HUES48 (cell line): ENCODE results near the gene METAP2.

Experiments used
- H3K27ac ChIP-seq: one replicate; pipeline ENCODE4 v1.7.0; 2013; ENCODE audit warnings: low read depth, low read length, inconsistent platforms
- H3K27me3 ChIP-seq: 2 replicates; pipeline ENCODE4 v1.6.1; 2013; ENCODE audit warnings: mild to moderate bottlenecking, low read length; ENCODE audit not compliant: control insufficient read depth, insufficient read depth
- H3K36me3 ChIP-seq: 2 replicates; pipeline ENCODE4 v1.6.1; 2013; ENCODE audit warnings: low read length; ENCODE audit not compliant: control insufficient read depth, insufficient read depth
- H3K4me1 ChIP-seq: 2 replicates; pipeline ENCODE4 v1.6.1; 2013; ENCODE audit warnings: mild to moderate bottlenecking, low read length; ENCODE audit not compliant: control insufficient read depth, insufficient read depth
- H3K4me3 ChIP-seq: 2 replicates; pipeline ENCODE4 v1.5.1; 2013; ENCODE audit warnings: mild to moderate bottlenecking, low read depth, low read length
- H3K9ac ChIP-seq: 2 replicates; pipeline ENCODE4 v1.6.1; 2013; ENCODE audit warnings: mild to moderate bottlenecking, low read depth, low read length, moderate library complexity
- H3K9me3 ChIP-seq: 2 replicates; pipeline ENCODE4 v1.6.1; 2013; ENCODE audit warnings: low read length; ENCODE audit not compliant: control insufficient read depth, insufficient read depth

METAP2 gene

GRCh38 chr12:95548539-95549391 lies 74.8 kb downstream of the METAP2 start:
- Histone ChIP-seq H3K4me3 (peak overlapping the region; percentile 74), H3K9ac (peak overlapping the region; percentile 85), H3K27me3 (no peaks in the 10 kb centered on the region), H3K27ac (peak overlapping the region; percentile 98), H3K36me3 (peaks cover 7% of the 10 kb centered on the region; the same call in 1 of the 2 replicates), H3K4me1 (peaks cover 37% of the 10 kb centered on the region), H3K9me3 (no peaks in the 10 kb centered on the region)

- H3K4me3 ChIP-seq = peak overlapping the region; percentile 74
- H3K9ac ChIP-seq = peak overlapping the region; percentile 85
- no peaks in the 10 kb centered on the region for H3K9me3 ChIP-seq
- H3K4me1 ChIP-seq = peaks cover 38% of the 10 kb centered on the region
- peaks cover 7% of the 10 kb centered on the region; the same call in 1 of the 2 replicates for H3K36me3 ChIP-seq
- H3K27ac ChIP-seq = peak overlapping the region; percentile 98
- no peaks in the 10 kb centered on the region for H3K27me3 ChIP-seq
These were observed 75.6 kb downstream of the METAP2 start for GRCh38 chr12:95549392-95550084.

- no peaks in the 10 kb centered on the region for H3K27me3 ChIP-seq
- peaks cover 3% of the 10 kb centered on the region; the same call in 1 of the 2 replicates for H3K36me3 ChIP-seq
- peaks cover 28% of the 10 kb centered on the region for H3K4me1 ChIP-seq
- H3K27ac ChIP-seq = peak within 1 kb of the TSS; percentile 98
- H3K9me3 ChIP-seq = no peaks in the 10 kb centered on the region
- peak within 1 kb of the TSS; percentile 85 for H3K9ac ChIP-seq
- peak within 1 kb of the TSS; percentile 74 for H3K4me3 ChIP-seq
These were observed 77.4 kb downstream of the METAP2 start, which contains the start of gene USP44 for GRCh38 chr12:95551305-95551704. USP44 (minus strand) TSS chr12:95551476; CDS start chr12:95534256, 17,220 bp downstream.

GRCh38 chr12:95551913-95552516 lies 78.1 kb downstream of the METAP2 start:
- Histone ChIP-seq H3K36me3 (peaks cover 3% of the 10 kb centered on the region; the same call in 1 of the 2 replicates), H3K27ac (peak overlapping the region; percentile 98), H3K27me3 (no peaks in the 10 kb centered on the region), H3K9me3 (no peaks in the 10 kb centered on the region), H3K4me1 (peaks cover 24% of the 10 kb centered on the region), H3K4me3 (peak overlapping the region; percentile 74), H3K9ac (peak overlapping the region; percentile 74)

GRCh38 chr12:95553197-95553943 lies 79.4 kb downstream of the METAP2 start:
- peaks cover 24% of the 10 kb centered on the region for H3K4me1 ChIP-seq
- no peak overlapping the region for H3K4me3 ChIP-seq
- H3K27me3 ChIP-seq = no peaks in the 10 kb centered on the region
- H3K9ac ChIP-seq = no peak overlapping the region
- peaks cover 14% of the 10 kb centered on the region for H3K36me3 ChIP-seq
- no peaks in the 10 kb centered on the region for H3K9me3 ChIP-seq
- H3K27ac ChIP-seq = no peak overlapping the region

GRCh38 chr12:95554532-95555071 lies 80.7 kb downstream of the METAP2 start:
- Histone ChIP-seq H3K4me3 (no peak overlapping the region), H3K36me3 (peaks cover 14% of the 10 kb centered on the region), H3K27ac (no peak overlapping the region), H3K4me1 (peaks cover 24% of the 10 kb centered on the region), H3K27me3 (no peaks in the 10 kb centered on the region), H3K9ac (no peak overlapping the region), H3K9me3 (no peaks in the 10 kb centered on the region)

- no peak overlapping the region for H3K9ac ChIP-seq
- H3K27me3 ChIP-seq = no peaks in the 10 kb centered on the region
These were observed 83.7 kb downstream of the METAP2 start for GRCh38 chr12:95557625-95558024.

More at GRCh38 chr12:95557625-95558024, 83.7 kb downstream of the METAP2 start:
- no peaks in the 10 kb centered on the region for H3K9me3 ChIP-seq
- H3K27ac ChIP-seq = no peak overlapping the region
- peaks cover 15% of the 10 kb centered on the region for H3K4me1 ChIP-seq
- no peak overlapping the region for H3K4me3 ChIP-seq
- peaks cover 20% of the 10 kb centered on the region for H3K36me3 ChIP-seq
